Prostate gland (tissue), 2 donors: ENCODE results near the gene TCF15.

Experiments
- CTCF ChIP-seq, 4 experiments: fragments of 200-600 bp in 2 of 4; fragments of 450-650 bp in 2 of 4; sonication (generic) in 2 of 4; IDR thresholded peaks; 1 replicate in 3 of 4; 2 replicates in 1 of 4; pipeline ENCODE4 v1.5.1; 2016 to 2019; ENCODE audit warnings: antibody characterized with exemption in 4 of 4, mild to moderate bottlenecking in 2 of 4, moderate library complexity in 2 of 4
- POLR2AphosphoS5 ChIP-seq: sonication (generic); formaldehyde crosslinking; IDR thresholded peaks from one replicate; pipeline ENCODE4 v1.6.1; 2017; ENCODE audit warnings: antibody characterized with exemption

- no peak for TF ChIP-seq CTCF (IDR thresholded peaks at IDR 0.05)
- no peak for TF ChIP-seq POLR2AphosphoS5
Observed at GRCh38 chr20:637559-637958, 27.4 kb upstream of the TCF15 start.
